GM18520 (cell line): ENCODE measurements around the gene TLR6.

ENCODE experiments used
- ATAC-seq: cut with Tn5 transposase; IDR thresholded peaks from one replicate; pipeline ENCODE4 v1.9.1; 2021; ENCODE audit not compliant: unreplicated experiment

The TLR6 gene

GRCh38 chr4:38868059-38868960 is 11.7 kb upstream of the TLR6 start:
- no peak for ATAC-seq

GRCh38 chr4:38867478-38868058 is 11.0 kb upstream of the TLR6 start, which contains the start of gene FAM114A1:
TSS of gene FAM114A1 (plus strand) at chr4:38867806. CDS start at chr4:38878079, 10,273 bp downstream.
- ATAC-seq, result peak; percentile 78

DNA sequence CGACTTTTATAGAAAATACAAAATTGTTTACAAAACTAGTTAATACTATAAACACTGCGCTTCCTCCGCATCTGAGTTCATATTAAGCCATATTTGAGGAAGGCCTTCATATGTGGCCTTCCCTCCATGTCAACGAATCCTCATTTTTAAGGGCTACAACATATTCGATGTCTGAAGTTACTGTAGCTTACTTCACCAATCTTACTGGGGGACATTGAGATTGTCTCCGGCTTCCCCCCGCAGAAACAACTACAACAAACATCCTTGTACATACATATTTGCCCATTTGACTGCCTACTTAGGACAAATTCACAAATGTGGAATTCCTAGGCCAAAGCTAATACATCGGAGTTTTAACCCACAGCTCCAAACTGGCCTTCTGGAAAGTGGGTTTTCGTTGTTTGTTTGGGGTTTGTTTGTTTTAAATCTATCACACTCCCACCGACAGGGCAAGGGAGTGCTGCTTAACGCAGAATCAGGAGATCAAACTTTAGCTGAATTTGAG is 10.4 kb upstream of the TLR6 start:
- no peak for ATAC-seq

DNA sequence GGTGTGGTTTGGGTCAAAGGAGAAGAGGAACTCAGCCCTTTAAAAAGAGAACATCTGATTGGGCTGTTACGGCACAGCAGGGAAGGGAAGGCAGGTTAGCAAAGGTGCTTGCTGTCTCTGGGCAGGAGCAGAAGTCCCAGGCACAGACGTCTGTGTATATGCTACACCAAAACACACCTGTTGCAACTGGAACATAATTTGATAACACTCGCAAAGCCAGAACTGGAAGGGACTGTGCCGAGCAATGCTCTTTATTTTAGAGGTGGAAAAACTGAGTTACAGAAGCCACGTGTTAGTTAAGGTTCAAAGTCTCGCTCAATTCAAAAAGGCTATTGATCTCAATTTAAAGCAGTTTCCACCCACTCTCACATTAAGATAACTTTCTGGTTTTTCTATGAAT is 8.8 kb upstream of the TLR6 start:
- ATAC-seq, result no peak

DNA sequence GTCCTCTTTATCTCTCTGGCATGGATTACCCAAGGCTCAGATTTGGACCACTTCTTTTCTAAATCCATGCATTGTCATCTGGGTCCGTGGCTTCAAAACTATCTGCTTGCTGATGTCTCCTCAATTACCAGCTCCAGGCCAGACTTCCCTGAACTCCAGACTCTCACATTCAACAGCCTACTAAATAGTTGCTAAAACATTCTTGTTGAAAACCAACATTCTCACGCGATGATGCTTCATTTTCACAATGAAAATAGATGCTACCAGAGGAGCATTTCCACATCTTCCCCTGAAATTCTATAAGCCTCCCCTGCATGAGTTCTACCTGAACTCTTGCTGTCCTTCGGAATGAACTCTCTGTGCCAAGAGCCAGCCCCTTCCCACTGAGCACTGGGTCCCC is 5.2 kb upstream of the TLR6 start:
- no peak for ATAC-seq

GRCh38 chr4:38860788-38861424 is 4.3 kb upstream of the TLR6 start:
- ATAC-seq, result peak; percentile 30

DNA sequence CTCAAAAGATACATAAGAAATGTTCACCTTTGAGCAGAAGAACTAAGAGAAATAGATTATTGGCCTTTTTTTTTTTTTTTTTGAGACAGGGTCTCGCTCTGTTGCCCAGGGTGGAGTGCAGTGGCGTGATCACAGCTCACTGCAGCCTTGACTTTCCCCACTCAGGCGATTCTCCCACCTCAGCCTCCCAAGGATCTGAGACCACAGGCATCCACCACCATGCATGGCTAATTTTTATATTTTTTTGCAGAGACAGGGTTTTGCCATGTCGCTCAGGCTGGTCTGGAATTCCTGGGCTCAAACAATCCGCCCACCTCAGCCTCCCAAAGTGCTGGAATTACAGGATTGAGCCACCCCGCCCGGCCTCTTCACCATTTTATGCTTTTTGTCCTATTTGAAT is 2.9 kb upstream of the TLR6 start:
- ATAC-seq, result no peak

GRCh38 chr4:38858097-38858420 is 1.4 kb upstream of the TLR6 start:
- ATAC-seq, result no peak

- ATAC-seq, result peak; percentile 44
Observed at GRCh38 chr4:38857354-38858096, 908 bp upstream of the TLR6 start.

DNA sequence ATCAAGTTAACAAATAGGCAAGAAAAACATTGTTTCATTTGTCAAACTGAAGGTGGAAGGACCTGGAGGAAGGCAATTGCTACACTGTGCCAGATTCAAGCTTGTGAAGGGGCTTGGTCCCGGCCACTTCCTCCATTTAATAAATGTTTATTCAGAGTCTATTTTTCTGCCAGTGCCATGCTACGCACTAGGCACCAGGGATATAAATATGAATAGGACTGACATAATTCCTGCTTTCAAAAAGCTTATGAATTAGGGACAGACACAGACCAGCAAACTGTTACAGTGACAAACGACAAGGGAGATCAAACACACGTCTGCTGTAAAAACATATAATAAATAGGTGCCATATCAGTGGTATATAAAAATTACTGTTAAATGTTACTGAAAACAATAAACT is 571 bp downstream of the TLR6 start:
- ATAC-seq, result no peak

DNA sequence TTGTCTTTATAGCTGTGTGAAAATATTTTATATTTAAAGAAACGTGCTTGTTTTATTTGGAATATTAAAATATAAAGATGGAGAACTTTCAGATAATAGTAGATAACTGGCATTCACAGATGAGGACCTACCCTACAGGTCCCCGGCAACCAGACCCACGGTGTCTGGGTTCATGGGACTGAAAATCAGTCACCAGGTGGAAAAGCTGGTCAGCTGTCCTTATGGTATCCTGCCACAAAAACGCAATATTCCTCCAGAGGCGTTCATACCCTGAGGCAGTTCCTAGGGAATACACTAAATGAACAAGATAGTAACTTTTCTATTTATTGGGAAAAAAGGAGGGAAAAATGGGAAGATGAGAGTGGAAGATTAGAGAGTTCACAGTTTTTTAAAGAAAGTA is 1.2 kb downstream of the TLR6 start:
- ATAC-seq, result no peak

GRCh38 chr4:38846015-38846414 is 10.6 kb downstream of the TLR6 start:
- no peak for ATAC-seq

GRCh38 chr4:38842994-38843393 is 13.6 kb downstream of the TLR6 start:
- no peak for ATAC-seq

DNA sequence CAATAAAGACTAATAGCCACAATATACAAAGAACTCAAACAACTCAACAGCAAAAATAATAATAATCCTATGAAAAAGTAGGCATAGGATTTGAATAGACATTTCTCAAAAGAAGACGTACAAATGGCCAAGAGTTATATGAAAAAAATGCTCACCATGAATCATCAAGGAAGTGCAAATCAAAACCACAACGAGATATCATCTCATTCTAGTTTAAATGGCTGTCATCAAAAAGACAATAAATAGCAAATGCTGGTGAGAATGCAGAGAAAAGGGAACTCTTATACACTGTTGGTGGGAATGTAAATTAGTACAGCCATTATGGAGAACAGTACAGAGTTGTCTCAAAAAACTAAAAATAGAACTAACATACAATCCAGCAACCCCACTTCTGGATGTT is 18.8 kb downstream of the TLR6 start:
- no peak for ATAC-seq

- no peak for ATAC-seq
Observed at GRCh38 chr4:38837334-38837733, 19.3 kb downstream of the TLR6 start.

DNA sequence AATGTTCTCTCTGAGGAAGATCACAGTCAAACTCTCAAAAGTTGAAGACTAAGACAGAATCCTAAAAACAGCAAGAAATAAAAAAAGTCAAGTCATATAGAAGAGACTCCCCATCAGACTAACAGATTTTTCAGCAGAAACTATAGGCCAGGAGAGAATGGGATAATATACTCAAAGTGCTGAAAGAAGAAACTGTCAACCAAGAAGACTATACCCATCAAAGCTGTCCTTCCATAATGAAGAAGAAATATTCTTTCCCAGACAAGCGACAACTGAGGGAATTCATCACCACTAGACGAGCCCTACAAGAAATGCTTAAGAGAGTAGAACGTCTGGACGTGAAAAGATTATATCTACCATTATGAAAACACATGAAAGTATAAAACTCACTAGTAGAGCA is 22.0 kb downstream of the TLR6 start:
- no peak for ATAC-seq

DNA sequence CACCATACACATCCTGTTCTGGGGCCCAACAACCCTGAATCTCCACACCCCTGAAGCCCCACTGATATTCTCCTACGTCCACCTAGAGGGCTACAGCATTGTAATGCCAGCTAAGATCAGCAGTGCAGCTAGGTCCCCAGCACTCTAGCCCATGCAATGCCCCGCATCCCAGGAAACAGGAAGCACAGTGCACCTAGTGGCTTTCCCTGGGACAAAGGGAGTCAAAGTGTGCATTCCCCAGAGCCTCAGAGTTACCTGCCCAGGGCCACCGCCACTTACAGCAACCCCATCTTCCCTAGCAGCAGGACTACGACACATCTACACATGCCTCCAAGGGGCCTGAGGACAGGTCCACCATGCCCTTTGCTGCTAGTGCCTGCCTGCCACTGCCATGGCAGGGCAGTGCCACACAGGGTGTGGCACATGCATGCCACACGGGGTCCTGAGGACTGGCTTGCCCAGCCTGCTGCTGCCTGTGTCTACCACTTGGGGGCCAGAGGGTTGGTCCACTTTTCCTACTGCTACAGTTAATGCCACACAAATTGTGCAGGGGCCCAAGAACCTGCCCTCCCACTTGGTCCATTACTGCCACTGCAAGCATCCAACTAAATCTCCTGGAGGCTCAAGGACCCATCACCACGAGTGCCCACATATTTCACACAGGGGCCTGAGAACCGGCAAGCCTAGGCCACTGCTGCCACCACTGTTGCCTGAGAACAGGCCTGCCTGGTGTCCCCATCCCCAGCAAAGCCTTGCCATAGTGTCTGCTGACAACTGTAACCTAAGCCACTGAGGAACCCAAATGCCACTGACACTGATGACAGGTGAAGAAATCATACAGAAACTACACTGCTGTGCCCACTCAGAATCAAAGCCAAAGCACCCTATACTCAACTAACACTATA is 23.7 kb downstream of the TLR6 start:
- ATAC-seq, result no peak

DNA sequence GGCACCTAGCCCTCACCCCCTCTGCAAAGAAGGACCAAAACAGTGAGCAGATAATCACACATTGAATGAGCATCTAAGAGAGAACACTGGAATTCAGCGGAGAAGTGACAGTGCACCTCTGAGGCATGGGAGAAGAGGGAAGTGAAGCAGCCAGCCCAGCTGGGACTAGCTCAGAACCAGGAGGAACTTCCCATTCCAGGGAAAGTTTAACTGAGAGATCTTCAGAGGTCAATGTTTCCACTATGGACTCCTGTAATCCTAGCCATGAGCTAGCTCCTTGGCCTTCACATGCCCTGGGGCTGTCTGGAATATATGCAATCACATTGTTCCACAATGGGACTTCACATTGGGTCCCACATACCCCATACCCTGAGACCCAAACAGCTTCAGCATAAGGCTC is 24.4 kb downstream of the TLR6 start:
- no peak for ATAC-seq

- ATAC-seq, result no peak
Observed at GRCh38 chr4:38831653-38832052, 25.0 kb downstream of the TLR6 start.

GRCh38 chr4:38829237-38829636 is 27.4 kb downstream of the TLR6 start:
- ATAC-seq, result no peak
